Heart left ventricle (tissue), 13 donors: Measurements from ENCODE around the gene SLC22A23.

Experiments used
- CTCF ChIP-seq, 12 donors: fragments of 200-600 bp; sonication (generic) in 4 of 12; IDR thresholded peaks; one replicate each; pipeline versions ENCODE4 v1.5.0 to v1.8.0; 2018 to 2022; ENCODE audit warnings: antibody characterized with exemption in 12 of 12, mild to moderate bottlenecking in 5 of 12
- POLR2A ChIP-seq, 2 donors: fragments of 450-650 bp; IDR thresholded peaks; one replicate each; pipeline ENCODE4 v1.6.1; 2017; ENCODE audit warnings: antibody characterized with exemption in 2 of 2, mild to moderate bottlenecking in 2 of 2, moderate library complexity in 2 of 2
- donor health status: ischemic (EF 13 %, LVEDD 7.1; RV severe dilation, severe dysfunction).
- donor health status: DM: no; HTN: yes; CAD: no.
- donor health status: DM: no; HTN: no; CAD: no.
- donor health status: ischemic (EF 25% LVEDD 6.9; RV normal size, moderate dysfunction).
- donor health status: ischemic (EF 25% LVEDD 5.7; RV mildly dilated, moderate dysfunction).
- donor health status: ischemic (EF 35%, LVEDD 5.7; RV mildly dilated, moderate dysfunction).
- donor health status: nonischemic (EF 11% LVEDD 7.7; RV severe dilation, severe dysfunction).
- donor health status: DM: yes; HTN: yes; CAD: no.
- donor health status: PGD.
- donor health status: ischemic (EF 29% LVEDD 5.4; RV normal size, mild dysfunction).
- donor health status: nonischemic (EF 23%, LVEDD 6.1; RV moderate dilation, normal function).

GRCh38 chr6:3455147-3455568, 1.7 kb downstream of the SLC22A23 start:
- TF ChIP-seq POLR2A (IDR thresholded peaks at IDR 0.05): no peak
- no peak for TF ChIP-seq CTCF (IDR thresholded peaks at IDR 0.05)
